ENCODE results near the gene EXOC4.

The EXOC4 gene

GRCh38 chr7:133940368-133940767 is 687.5 kb downstream of the EXOC4 start:
- DNase-seq (ENCODE audit: low read depth, low spot score) = no peak
- Histone ChIP-seq H3K27ac (no peak overlapping the region), H3K9me3 (ENCODE audit: low read depth, low read length) (no peaks in the 10 kb centered on the region), H3K4me3 (no peak overlapping the region), H3K36me3 (ENCODE audit: insufficient read depth, low read length) (peaks cover 6% of the 10 kb centered on the region; the same call in 1 of the 2 replicates), H3K9ac (ENCODE audit: insufficient read length) (no peak overlapping the region)
- TF ChIP-seq FOXP2 (optimal IDR thresholded peaks at IDR 0.05; ENCODE audit: control extremely low read depth, extremely low read length, insufficient read depth) (no peak), EZH2 (IDR thresholded peaks at IDR 0.05) (no peak), POLR2AphosphoS5 (IDR thresholded peaks at IDR 0.05; ENCODE audit: borderline replicate concordance, low read depth, low read length) (no peak)

DNA sequence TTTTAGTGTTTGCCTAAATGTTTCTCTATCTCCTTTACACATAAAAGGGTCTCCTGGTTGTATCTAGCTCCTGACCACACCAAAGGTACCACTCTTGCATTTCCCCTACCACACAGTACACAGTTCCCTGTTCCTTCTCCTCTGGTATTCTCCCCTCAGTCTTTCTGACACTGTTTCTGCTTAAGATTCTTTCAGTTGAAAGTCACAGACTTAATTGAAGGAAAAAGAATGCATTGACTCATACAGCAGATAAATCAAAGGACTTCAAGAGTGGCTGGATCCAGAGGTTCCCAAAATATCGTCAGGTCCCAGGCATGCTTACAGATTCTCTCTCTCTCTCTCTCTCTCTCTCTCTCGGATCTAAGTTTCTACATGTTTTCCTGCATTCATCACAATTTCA is 688.6 kb downstream of the EXOC4 start:
- Histone ChIP-seq H3K36me3 (ENCODE audit: insufficient read depth, low read length) (peaks cover 6% of the 10 kb centered on the region; the same call in 1 of the 2 replicates), H3K27ac (no peak overlapping the region), H3K4me3 (no peak overlapping the region), H3K9me3 (ENCODE audit: low read depth, low read length) (no peaks in the 10 kb centered on the region), H3K9ac (ENCODE audit: insufficient read length) (no peak overlapping the region)
- no peak for DNase-seq (ENCODE audit: low read depth, low spot score)
- TF ChIP-seq POLR2AphosphoS5 (IDR thresholded peaks at IDR 0.05; ENCODE audit: borderline replicate concordance, low read depth, low read length) = no peak
- no peak for TF ChIP-seq FOXP2 (optimal IDR thresholded peaks at IDR 0.05; ENCODE audit: control extremely low read depth, extremely low read length, insufficient read depth)
- no peak for TF ChIP-seq EZH2 (IDR thresholded peaks at IDR 0.05)

DNA sequence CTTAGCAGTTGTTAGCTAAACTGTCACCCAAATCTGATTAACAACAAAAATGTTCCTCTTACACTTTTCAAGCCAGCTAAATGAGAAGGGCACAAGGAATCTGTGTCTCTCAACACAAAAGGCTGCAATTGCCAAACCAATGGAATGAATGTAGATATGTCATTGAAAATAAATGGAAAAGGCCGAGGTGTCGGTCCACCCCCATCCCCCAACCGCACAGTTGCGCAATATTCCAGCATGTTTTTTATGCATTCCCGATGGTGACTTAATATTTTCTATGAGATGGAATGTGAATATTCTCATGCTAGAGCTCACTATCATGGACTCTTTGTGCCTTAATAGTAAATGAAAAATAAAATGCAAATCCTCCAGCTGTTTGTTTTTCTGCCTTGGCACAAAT is 692.6 kb downstream of the EXOC4 start:
- DNase-seq (ENCODE audit: low read depth, low spot score) = no peak
- Histone ChIP-seq H3K9me3 (ENCODE audit: low read depth, low read length) (no peaks in the 10 kb centered on the region), H3K36me3 (ENCODE audit: insufficient read depth, low read length) (no peaks in the 10 kb centered on the region)

DNA sequence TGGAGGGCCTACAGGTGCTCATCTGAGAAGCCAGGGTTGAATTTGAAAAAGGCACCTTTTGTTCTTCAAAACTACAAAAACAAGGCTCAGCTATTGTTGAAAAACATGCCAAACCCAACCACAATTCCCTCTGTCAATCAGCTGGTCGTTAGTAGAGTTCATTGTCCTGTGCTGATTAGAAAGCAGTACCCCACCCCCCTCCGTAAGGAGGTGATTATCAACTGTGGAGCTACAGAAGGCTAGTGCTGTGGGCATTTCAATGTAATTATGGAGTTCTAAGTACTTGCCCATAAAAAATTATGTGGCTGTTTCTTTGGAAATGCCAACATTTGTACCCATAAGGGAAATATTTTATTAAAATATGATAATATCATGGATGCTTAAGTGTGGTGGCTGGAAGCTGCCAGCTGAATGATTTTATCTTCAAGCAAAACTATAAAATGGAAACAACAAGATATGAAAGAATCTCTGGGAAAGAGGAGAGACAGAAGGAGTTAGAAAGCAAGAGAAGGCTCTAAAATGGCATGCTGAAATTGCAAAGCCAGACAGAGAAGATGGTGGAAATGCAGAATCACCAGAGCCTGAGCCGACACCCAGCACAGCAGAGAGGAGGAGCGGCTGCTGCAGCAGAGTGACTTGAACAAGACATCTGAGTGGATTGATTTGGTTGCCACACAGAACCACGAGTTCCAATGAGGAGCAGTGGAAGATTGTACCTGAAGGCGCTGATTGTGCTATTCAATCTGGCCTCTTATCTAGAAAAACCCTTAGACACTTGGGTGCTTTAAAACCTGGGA is 694.8 kb downstream of the EXOC4 start:
- H3K9ac ChIP-seq (ENCODE audit: insufficient read length) = no peak overlapping the region
- no peaks in the 10 kb centered on the region for H3K9me3 ChIP-seq (ENCODE audit: low read depth, low read length)
- no peak for DNase-seq (ENCODE audit: low read depth, low spot score)
- H3K36me3 ChIP-seq (ENCODE audit: insufficient read depth, low read length) = no peaks in the 10 kb centered on the region
- H3K4me3 ChIP-seq = no peak overlapping the region
- H3K27ac ChIP-seq = no peak overlapping the region
- no peak for TF ChIP-seq POLR2AphosphoS5 (IDR thresholded peaks at IDR 0.05; ENCODE audit: borderline replicate concordance, low read depth, low read length)
- no peak for TF ChIP-seq FOXP2 (optimal IDR thresholded peaks at IDR 0.05; ENCODE audit: control extremely low read depth, extremely low read length, insufficient read depth)
- TF ChIP-seq EZH2 (IDR thresholded peaks at IDR 0.05) = no peak

More for the DNA sequence above, 692.6 kb downstream of the EXOC4 start:
- Histone ChIP-seq H3K9ac (ENCODE audit: insufficient read length) (no peak overlapping the region), H3K27ac (no peak overlapping the region), H3K4me3 (no peak overlapping the region)
- TF ChIP-seq EZH2 (IDR thresholded peaks at IDR 0.05) (no peak), POLR2AphosphoS5 (IDR thresholded peaks at IDR 0.05; ENCODE audit: borderline replicate concordance, low read depth, low read length) (no peak), FOXP2 (optimal IDR thresholded peaks at IDR 0.05; ENCODE audit: control extremely low read depth, extremely low read length, insufficient read depth) (no peak)

- no peak overlapping the region for H3K4me3 ChIP-seq
- no peaks in the 10 kb centered on the region for H3K36me3 ChIP-seq (ENCODE audit: insufficient read depth, low read length)
- no peak for DNase-seq (ENCODE audit: low read depth, low spot score)
- TF ChIP-seq FOXP2 (optimal IDR thresholded peaks at IDR 0.05; ENCODE audit: control extremely low read depth, extremely low read length, insufficient read depth) (no peak), POLR2AphosphoS5 (IDR thresholded peaks at IDR 0.05; ENCODE audit: borderline replicate concordance, low read depth, low read length) (no peak), EZH2 (IDR thresholded peaks at IDR 0.05) (no peak)
- H3K27ac ChIP-seq = no peak overlapping the region
- no peak overlapping the region for H3K9ac ChIP-seq (ENCODE audit: insufficient read length)
- no peaks in the 10 kb centered on the region for H3K9me3 ChIP-seq (ENCODE audit: low read depth, low read length)
Observed at GRCh38 chr7:133948588-133948987, 695.7 kb downstream of the EXOC4 start.

DNA sequence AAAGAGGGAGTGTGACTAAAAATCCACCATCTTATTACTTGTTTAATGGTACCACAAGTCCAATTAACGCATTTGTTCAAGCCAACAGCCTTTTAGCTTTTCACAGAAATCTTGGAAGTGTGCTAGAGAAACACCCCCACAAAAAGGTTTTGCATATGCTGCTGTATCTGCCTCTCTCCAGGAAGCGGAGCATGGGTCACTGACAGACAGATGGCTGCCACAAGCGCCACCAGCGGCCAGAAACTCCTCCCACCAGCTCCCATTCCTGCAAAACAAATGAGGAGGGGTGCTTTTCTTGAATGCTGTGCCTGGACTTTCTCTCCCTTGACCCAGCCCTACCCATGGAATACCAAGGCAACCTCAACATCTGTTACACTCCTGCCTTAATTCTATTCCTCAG is 698.0 kb downstream of the EXOC4 start:
- no peak overlapping the region for H3K9ac ChIP-seq (ENCODE audit: insufficient read length)
- no peak overlapping the region for H3K27ac ChIP-seq
- no peaks in the 10 kb centered on the region for H3K36me3 ChIP-seq (ENCODE audit: insufficient read depth, low read length)
- no peaks in the 10 kb centered on the region for H3K9me3 ChIP-seq (ENCODE audit: low read depth, low read length)
- H3K4me3 ChIP-seq = no peak overlapping the region
- no peak for DNase-seq (ENCODE audit: low read depth, low spot score)
- TF ChIP-seq EZH2 (IDR thresholded peaks at IDR 0.05) (no peak), POLR2AphosphoS5 (IDR thresholded peaks at IDR 0.05; ENCODE audit: borderline replicate concordance, low read depth, low read length) (no peak), FOXP2 (optimal IDR thresholded peaks at IDR 0.05; ENCODE audit: control extremely low read depth, extremely low read length, insufficient read depth) (no peak)

DNA sequence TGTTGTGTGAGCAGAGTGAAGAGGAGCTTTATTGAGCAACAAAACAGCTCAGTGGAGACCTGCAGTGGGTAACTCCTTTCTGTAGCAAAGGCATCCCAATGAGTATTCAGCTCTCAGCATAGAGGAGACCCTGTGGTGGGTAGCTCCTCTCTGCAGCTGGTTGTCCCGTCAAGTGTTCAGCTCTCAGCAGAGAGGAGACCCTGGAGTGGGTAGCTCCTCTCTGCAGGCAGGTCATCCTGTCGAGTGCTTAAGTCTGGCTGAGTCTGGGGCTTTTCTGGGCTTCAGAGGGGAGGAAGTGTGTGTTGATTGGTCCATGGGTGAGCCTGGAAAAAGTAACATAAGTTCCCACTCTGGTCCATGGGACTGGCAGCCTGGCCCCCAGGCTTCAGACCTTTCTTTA is 702.3 kb downstream of the EXOC4 start:
- Histone ChIP-seq H3K9me3 (ENCODE audit: low read depth, low read length) (no peaks in the 10 kb centered on the region), H3K36me3 (ENCODE audit: insufficient read depth, low read length) (no peaks in the 10 kb centered on the region), H3K9ac (ENCODE audit: insufficient read length) (no peak overlapping the region), H3K4me3 (no peak overlapping the region), H3K27ac (no peak overlapping the region)
- no peak for DNase-seq (ENCODE audit: low read depth, low spot score)
- TF ChIP-seq FOXP2 (optimal IDR thresholded peaks at IDR 0.05; ENCODE audit: control extremely low read depth, extremely low read length, insufficient read depth) = no peak
- no peak for TF ChIP-seq POLR2AphosphoS5 (IDR thresholded peaks at IDR 0.05; ENCODE audit: borderline replicate concordance, low read depth, low read length)
- TF ChIP-seq EZH2 (IDR thresholded peaks at IDR 0.05) = no peak

- Histone ChIP-seq H3K27ac (no peak overlapping the region), H3K4me3 (no peak overlapping the region), H3K9ac (ENCODE audit: insufficient read length) (no peak overlapping the region), H3K9me3 (ENCODE audit: low read depth, low read length) (no peaks in the 10 kb centered on the region), H3K36me3 (ENCODE audit: insufficient read depth, low read length) (no peaks in the 10 kb centered on the region)
- TF ChIP-seq POLR2AphosphoS5 (IDR thresholded peaks at IDR 0.05; ENCODE audit: borderline replicate concordance, low read depth, low read length) = no peak
- TF ChIP-seq FOXP2 (optimal IDR thresholded peaks at IDR 0.05; ENCODE audit: control extremely low read depth, extremely low read length, insufficient read depth) = no peak
- TF ChIP-seq EZH2 (IDR thresholded peaks at IDR 0.05) = no peak
- no peak for DNase-seq (ENCODE audit: low read depth, low spot score)
Observed at GRCh38 chr7:133957845-133958244, 705.0 kb downstream of the EXOC4 start.

Measured in SK-N-MC (cell line).